HFF-Myc (cell line): Measurements from ENCODE around the gene DCUN1D5.

Source experiments
- DNase-seq: peaks from one replicate; pipeline ENCODE4 v3.0.0-alpha.2; 2011; ENCODE audit warnings: low read depth; ENCODE audit errors: extremely low read depth
- H3K4me3 ChIP-seq: replicated peaks from 2 replicates; pipeline ENCODE4 v1.5.1; 2011; ENCODE audit warnings: low read depth, mild to moderate bottlenecking, control low read depth, low read length
- TF ChIP-seq, protein P1 (sequence below): IDR thresholded peaks from 2 replicates; pipeline ENCODE4 v1.5.1; 2012; ENCODE audit warnings: mild to moderate bottlenecking, low read depth, low read length, control low read depth; ENCODE audit errors: missing control alignments

DCUN1D5 gene

DNA sequence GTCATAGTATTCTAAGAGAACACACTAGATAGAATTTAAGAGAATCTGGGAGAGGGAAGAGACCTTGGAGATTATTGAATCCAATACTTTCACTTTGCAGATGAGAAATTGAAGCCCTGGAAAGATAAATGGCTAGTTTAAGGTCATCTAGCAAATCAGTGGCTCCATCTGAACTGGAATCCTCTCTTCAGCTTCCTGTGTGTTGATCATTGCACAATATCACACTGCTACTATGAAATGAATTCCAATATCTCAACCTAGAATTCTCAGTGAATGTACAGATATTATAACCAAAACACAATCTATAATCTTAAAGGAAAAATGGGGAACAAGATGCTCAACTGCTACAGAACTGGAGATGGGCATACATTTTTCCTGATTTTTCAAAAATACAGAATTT is 44.1 kb downstream of the DCUN1D5 start:
- TF ChIP-seq, protein P1, sequence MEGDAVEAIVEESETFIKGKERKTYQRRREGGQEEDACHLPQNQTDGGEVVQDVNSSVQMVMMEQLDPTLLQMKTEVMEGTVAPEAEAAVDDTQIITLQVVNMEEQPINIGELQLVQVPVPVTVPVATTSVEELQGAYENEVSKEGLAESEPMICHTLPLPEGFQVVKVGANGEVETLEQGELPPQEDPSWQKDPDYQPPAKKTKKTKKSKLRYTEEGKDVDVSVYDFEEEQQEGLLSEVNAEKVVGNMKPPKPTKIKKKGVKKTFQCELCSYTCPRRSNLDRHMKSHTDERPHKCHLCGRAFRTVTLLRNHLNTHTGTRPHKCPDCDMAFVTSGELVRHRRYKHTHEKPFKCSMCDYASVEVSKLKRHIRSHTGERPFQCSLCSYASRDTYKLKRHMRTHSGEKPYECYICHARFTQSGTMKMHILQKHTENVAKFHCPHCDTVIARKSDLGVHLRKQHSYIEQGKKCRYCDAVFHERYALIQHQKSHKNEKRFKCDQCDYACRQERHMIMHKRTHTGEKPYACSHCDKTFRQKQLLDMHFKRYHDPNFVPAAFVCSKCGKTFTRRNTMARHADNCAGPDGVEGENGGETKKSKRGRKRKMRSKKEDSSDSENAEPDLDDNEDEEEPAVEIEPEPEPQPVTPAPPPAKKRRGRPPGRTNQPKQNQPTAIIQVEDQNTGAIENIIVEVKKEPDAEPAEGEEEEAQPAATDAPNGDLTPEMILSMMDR, result no peak
- H3K4me3 ChIP-seq, result no peak overlapping the region

DNA sequence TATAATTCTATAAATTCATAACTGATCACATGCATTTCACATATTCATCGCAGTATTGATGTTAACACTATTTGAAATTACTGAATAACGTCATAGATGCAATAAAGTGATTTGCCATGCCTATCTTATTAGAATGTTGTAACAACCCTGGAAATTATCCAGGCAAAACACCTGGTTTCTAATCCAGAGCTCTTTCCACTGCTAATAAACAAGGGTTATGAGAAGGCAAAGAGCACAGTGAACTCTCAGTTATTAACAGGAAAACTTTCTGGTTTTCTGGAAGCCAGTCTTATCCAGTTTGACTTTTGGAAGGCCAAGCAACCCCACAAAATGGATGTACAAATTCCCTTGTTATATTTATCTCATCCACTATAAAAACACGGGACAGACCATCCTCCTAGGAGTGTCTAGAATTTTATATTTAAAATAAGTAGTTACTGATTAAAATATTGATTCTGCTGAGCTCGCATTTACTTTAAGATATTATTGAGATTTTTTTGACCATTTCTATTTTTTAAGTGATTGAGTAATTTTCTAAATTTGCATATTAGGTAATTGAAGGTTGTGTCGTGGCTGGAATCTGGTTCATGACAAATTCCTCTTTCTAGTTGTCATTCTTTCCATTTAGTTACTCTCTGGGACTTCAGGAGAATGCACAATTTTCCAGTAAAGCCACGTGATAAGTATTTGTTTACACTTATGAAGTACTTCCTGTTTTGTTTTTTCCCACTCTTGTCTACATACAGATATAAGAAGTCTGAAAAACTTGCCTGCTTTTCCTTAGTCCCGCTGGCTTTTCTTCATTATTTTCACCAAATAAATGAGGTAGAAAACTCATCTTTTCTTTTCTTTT is 47.9 kb downstream of the DCUN1D5 start:
- no peak for DNase-seq
- H3K4me3 ChIP-seq, result no peak overlapping the region
- TF ChIP-seq, protein P1, result no peak

More for the DNA sequence above, 44.1 kb downstream of the DCUN1D5 start:
- no peak for DNase-seq

DNA sequence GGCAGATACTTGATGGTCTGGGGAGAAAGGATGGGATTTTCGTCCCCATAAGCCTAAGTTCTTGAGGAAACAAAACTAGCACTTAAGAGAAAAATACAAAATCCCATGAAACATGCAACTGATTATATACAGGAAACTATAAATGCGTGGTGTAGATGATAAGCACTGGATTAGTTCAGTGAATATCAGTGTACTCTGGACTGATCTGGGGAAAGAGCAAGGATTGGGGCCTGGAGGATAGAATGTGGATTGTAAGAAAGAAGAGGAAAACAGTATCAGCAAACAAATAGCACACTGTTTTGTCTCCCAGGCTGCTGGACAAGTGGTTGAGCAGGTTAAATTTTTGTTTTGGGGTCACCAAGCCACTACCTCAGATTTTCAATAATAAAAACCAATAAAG is 49.8 kb downstream of the DCUN1D5 start:
- TF ChIP-seq, protein P1, result no peak
- DNase-seq, result no peak
- no peak overlapping the region for H3K4me3 ChIP-seq

DNA sequence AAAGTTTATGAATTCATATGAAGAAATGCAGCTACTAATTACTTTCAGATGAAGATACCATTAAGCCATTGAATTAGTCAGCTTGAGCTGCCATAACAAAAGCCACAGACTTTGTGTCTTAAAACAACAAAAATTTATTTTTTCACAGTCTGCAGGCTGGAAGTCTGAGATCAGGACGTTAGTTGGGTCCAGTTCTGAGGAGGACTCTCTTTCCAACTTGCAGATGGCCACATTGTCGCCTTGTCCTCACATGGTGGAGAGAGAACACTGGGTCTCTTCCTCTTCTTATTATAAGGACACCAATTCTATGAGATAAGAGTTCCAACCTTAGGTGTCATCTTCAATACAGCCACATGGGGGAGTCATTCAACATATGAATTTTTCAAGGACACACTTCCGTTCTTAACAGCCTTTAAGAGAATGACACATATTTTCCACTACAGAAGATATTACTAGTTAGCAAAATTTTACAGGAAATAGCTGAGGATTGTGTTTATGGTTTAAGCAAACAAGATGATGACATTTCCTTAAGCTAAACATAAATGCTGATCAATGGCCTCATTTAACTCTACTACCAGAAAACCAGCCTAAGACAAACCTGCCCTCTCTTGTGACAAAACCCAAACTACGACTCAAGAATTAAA is 56.0 kb downstream of the DCUN1D5 start:
- peak; percentile 86 for DNase-seq
- no peak overlapping the region for H3K4me3 ChIP-seq
- TF ChIP-seq, protein P1, result peak; percentile 48

DNA sequence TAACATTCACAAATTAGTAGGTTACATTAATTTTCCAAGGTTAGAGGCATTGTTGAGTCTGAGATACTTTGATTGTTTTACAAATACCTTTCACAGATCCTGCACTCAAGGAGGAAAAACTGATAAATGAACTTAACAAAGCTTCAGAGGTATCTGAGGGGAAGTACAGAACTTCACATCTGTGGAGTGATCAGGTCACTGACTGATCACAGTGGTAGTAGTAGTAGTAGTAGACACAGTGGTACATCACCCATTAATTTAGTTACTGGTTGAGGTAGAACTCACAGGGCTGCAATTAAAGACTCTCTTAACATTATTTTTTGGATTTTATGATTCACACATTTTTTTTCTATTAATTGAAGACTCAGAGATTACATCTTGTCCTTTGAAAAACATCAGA is 56.7 kb downstream of the DCUN1D5 start:
- H3K4me3 ChIP-seq, result no peak overlapping the region
- no peak for DNase-seq
- TF ChIP-seq, protein P1, result no peak

DNA sequence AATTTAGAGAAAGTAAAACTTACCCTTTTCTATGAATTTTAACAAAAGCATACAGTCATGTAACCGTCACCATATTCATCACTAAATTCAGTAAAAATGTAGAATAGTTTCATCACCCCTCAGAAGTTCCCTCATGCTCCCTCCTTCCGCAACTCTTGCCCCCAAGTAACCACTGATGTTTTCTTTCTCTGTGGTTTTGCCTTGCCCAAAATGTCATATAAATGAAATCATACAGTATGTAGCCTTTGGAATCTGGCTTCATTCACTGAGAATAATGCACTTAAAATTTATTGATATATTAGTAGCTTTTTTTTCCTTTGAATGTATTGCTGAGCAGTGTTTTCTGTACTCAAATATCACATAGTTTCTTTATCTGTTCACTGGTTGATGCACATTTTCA is 60.1 kb downstream of the DCUN1D5 start:
- TF ChIP-seq, protein P1, result no peak
- no peak overlapping the region for H3K4me3 ChIP-seq
- no peak for DNase-seq
